Keratinocyte (primary cell): ENCODE results near the gene UGGT2.

Experiments used
- EZH2 ChIP-seq: IDR thresholded peaks from one replicate; pipeline ENCODE4 v1.6.1; 2012; ENCODE audit warnings: inconsistent platforms, mild to moderate bottlenecking, low read length, moderate library complexity
- TF ChIP-seq, protein P1 (sequence below), 3 experiments: IDR thresholded peaks in 1 of 3; conservative IDR thresholded peaks in 1 of 3; optimal IDR thresholded peaks in 1 of 3; 2 replicates in 2 of 3; 3 replicates in 1 of 3; pipeline versions ENCODE3 to v1.5.1; 2011; ENCODE audit warnings: low read length in 3 of 3, mild to moderate bottlenecking in 3 of 3, moderate library complexity in 2 of 3, control low read depth in 1 of 3, inconsistent platforms in 1 of 3; ENCODE audit not compliant: insufficient read depth in 2 of 3; ENCODE audit errors: extremely low read depth in 1 of 3

DNA sequence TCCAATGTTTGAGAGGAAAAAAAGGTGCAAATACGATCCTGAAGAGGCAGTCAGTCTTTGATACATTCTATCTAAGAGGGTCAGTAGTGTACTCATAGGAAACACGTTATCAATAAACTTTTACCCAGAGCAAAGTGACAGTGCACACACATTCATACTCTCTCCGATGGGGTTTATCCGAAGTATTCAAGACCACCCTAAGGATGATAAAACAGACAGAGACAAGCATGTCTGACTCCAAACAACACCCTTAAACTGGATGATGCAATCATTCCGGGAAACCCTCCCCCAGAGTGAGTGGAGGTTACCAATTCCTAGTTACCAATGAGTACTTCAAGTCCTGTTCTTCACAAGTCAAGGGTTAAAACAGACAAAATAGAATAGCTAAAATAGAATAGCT lies 297.1 kb downstream of the UGGT2 start:
- TF ChIP-seq, protein P1, sequence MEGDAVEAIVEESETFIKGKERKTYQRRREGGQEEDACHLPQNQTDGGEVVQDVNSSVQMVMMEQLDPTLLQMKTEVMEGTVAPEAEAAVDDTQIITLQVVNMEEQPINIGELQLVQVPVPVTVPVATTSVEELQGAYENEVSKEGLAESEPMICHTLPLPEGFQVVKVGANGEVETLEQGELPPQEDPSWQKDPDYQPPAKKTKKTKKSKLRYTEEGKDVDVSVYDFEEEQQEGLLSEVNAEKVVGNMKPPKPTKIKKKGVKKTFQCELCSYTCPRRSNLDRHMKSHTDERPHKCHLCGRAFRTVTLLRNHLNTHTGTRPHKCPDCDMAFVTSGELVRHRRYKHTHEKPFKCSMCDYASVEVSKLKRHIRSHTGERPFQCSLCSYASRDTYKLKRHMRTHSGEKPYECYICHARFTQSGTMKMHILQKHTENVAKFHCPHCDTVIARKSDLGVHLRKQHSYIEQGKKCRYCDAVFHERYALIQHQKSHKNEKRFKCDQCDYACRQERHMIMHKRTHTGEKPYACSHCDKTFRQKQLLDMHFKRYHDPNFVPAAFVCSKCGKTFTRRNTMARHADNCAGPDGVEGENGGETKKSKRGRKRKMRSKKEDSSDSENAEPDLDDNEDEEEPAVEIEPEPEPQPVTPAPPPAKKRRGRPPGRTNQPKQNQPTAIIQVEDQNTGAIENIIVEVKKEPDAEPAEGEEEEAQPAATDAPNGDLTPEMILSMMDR (optimal IDR thresholded peaks at IDR 0.05 in 1 of 3, IDR thresholded peaks at IDR 0.05 in 1 of 3, conservative IDR thresholded peaks at IDR 0.05 in 1 of 3; ENCODE audit: extremely low read depth in 1 of 3, insufficient read depth in 2 of 3, low read length in 3 of 3) = no peak
- no peak for TF ChIP-seq EZH2
